ENCODE results near the gene GRIP1.

DNA sequence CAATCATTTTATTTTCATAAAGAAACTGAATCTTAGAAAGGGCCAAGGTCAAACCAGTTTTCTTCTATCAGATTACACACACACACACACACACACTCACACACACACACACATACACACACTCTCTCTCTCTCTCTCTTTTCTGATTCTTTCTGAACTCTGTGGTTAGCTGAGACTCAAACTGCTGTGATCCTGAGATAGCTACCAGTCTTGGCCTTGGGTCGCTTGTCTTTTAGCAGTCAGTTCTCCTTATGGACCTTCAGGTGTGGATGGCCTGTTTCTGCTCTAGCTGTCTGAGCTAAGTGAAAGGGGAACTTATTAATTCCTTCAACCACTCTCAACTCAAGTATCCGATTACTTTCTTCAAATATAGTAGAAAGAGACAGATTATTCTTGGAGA, 145.1 kb downstream of the GRIP1 start:
- TF ChIP-seq POLR2A (IDR thresholded peaks at IDR 0.05), result no peak
- TF ChIP-seq, protein P1, sequence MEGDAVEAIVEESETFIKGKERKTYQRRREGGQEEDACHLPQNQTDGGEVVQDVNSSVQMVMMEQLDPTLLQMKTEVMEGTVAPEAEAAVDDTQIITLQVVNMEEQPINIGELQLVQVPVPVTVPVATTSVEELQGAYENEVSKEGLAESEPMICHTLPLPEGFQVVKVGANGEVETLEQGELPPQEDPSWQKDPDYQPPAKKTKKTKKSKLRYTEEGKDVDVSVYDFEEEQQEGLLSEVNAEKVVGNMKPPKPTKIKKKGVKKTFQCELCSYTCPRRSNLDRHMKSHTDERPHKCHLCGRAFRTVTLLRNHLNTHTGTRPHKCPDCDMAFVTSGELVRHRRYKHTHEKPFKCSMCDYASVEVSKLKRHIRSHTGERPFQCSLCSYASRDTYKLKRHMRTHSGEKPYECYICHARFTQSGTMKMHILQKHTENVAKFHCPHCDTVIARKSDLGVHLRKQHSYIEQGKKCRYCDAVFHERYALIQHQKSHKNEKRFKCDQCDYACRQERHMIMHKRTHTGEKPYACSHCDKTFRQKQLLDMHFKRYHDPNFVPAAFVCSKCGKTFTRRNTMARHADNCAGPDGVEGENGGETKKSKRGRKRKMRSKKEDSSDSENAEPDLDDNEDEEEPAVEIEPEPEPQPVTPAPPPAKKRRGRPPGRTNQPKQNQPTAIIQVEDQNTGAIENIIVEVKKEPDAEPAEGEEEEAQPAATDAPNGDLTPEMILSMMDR (IDR thresholded peaks at IDR 0.05 in 4 of 5, conservative IDR thresholded peaks at IDR 0.05 in 1 of 5), result no peak
